Measurements from ENCODE around the gene CLEC2B. TPM values are rescaled to one million over a fixed set of nuclear protein-coding genes. Genes with fewer than 3 reads are reported as not detected.
"Not testable (repeated sequence)": the region's sequence is repeated elsewhere in the genome, so short reads cannot be mapped to it uniquely, and the experiment has no call there.

CLEC2B gene
- polyA plus RNA-seq (2013, experiment 1 of 2; ENCODE audit: insufficient read length): 0.23 TPM
- 0.51 TPM for polyA plus RNA-seq (2013, experiment 2 of 2; ENCODE audit: insufficient read length)

DNA sequence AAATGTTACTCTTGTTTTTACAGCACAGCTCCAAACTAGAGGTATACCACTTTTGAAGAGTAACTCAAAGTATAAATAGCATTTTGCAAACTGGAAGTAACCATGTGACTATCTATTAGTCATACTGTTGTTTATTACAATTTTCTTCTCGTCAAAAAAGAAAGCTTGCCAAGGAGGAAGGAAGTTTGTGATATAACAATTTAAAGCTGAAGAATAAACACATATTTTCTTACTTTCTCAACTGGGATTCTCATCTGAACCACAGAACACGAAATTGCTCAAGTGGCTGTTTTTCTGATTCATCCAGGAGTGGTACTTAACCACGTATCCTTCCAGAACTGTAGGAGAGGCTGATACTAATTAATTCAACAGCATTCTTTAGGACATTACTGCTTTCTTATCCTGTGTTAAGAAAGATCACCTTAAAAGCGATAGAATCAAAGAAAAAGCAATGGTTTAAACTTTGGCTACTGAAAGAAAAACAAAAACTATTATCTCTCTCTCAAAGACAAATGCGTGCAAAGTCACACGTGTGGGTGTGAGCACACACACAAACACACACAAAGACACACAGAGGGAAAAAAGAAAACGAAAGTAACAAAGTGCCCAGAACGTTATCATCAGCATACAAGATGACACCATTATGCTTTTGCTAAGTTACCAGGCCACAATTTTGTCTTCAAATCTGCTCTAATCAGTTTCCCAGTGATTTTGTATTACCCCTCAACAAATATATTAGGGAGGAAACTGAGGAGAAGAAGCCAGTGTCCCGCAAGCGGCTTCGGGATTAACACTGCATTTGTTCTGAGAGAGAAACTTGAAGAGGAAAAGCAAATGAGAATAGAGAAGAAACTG, at the start of gene CLEC2B:
TSS of gene CLEC2B (minus strand) at position 48 of the 855 bp plus-strand sequence.
- DNase-seq: peak; percentile 53

DNA sequence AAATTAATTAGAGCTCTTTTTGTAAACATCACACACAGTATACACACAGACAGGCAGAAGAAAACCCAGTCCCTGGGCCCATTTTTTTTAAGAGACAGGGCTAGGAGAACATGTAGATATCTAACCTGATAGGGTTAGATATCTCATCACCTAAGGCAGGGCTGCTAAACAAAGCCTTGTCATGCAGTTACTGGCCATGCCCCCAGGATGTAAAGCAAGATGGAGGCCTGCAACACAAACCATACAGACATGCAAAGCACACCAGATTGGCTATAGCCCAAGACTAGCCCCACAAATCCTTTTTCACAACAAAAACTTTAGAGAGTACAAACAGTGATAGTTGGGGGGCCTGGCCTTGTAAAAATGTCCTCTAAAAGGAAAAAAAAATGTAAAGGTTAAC, 42.6 kb upstream of the CLEC2B start:
- DNase-seq: no peak

DNA sequence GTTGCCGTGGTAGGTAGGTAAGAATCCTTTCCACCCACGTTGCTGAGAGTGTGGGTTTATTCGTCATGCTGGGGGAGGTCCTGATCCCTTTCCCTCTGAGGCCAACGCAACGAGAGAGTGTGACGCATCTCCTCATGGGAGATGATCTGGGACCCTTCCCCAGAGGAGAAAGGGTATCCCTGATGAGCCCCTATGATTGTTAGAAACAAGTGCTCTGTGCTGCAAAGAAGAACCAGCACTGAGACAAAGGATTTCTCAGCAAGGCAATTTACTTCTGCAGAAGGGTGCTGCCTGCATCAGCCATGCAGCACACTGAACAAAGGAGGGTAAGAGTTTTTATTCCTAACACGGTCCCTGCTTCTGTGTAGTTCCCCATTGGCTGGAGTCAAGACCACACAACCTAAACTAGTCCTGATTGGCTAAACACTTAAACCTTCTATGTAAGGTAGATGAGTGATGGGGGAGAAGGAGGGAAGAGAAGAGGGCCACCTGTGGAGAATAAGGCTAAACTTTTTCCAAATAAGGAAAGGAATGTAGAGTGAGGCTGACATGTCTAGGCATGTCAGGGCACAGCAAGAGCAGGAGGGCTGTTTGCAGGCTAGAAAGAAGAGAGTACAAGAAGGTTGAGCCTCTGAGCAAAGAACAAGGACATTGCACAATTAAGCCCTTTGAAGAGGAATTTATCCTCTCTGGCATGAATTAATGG, 41.7 kb upstream of the CLEC2B start:
- DNase-seq: no peak

DNA sequence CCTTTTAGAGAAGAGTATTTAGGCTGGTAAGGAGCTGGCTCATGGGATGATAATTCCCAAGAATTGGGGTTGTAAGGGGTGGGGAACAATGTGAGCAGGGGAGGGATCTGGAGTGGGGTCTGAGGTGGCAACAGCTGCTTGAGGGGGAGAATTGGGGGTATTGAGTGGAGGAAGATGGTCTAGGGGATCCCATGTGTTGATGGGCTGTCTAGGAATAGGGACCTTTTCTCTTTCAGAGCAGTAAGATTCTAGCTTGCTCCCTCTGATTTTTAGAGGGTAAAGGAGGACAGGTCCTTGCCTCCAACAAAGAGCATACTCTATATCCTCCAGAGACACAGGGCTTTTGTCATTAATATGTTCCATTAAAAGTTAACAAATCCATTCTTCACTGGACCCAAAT, 40.6 kb upstream of the CLEC2B start:
- no peak for DNase-seq

DNA sequence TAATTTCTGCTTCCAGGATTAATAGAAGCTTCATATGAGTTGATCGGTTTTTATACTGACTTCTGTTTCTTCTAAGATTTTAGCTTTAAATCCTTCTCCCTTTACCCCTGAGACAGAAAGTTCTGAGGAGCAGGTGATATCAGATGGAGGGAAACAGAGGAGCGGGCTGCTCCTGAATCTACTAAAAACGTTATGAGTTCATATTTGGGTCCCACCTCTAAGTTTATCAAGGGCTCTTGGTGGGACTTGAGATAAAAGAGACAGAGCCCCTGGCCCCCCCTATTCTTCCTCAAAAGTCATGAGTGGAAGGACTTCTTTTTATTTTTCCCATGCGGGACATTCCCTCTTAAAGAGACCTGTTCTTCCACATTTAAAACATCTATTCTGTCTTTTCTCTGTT, 39.2 kb upstream of the CLEC2B start:
- DNase-seq: no peak

DNA sequence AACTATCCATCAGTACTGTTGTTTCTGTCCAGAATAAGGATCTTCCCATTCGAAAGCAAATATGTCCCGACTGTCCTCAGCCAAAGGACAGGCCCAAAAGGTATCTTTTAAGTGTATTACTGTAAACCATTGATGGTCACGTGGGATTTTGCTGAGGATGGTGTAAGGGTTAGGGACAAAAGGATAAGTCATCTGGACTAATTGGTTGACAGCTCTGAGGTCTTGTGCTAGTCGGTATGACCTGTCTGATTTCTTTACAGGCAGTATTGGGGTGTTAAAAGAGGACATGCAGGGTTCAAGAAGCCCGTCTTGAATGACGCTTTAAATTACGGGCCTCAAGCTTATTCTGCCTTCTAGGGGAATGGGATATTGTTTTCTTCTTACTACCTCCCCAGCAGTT, 38.6 kb upstream of the CLEC2B start:
- DNase-seq: no peak

DNA sequence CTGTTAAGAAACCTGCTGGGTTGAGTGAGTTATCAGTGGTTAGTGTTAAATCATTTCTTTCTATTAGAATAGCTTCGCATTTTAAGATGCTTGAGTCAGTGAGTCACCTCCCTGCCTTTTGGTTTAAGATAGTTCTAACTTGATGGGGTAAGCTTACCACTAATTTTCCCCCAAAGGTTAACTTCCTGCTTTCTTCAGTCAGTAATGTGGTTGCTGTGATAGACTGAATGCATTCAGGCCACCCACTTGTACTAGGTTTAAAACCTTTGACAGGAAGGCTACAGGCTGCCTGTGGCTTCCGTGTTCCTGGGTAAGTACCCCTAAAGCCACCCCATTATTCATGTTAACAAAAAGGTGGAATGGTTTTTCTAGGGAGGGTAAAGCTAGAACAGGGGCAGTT, 37.7 kb upstream of the CLEC2B start:
- DNase-seq: no peak

DNA sequence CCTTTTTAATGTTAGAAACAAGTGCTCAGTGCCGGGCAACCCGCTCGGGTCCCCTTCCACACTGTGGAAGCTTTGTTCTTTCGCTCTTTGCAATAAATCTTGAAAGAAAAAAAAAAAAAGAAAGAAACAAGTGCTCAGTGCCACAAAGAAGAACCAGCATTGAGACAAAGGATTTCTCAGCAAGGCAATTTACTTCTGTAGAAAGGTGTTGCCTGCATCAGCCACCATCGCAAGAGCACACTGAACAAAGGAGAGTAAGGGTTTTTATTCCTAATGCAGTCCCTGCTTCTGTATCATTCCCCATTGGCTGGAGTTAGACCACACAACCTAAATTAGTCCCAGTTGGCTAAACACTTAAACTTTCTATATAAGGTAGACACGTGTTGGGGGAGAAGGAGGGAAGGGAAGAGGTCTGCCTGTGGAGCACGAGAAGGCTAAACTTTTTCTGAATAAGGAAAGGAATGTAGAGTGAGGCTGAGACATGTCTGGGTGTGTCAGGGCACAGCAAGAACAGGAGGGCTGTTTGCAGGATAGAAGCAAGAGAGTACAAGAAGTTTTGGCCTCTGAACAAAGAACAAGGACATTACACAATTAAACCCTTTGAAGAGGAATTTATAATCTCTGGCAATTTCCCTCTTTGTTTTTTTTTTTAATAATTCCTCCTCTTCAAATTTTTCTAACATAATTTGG, 33.5 kb upstream of the CLEC2B start:
- no peak for DNase-seq

DNA sequence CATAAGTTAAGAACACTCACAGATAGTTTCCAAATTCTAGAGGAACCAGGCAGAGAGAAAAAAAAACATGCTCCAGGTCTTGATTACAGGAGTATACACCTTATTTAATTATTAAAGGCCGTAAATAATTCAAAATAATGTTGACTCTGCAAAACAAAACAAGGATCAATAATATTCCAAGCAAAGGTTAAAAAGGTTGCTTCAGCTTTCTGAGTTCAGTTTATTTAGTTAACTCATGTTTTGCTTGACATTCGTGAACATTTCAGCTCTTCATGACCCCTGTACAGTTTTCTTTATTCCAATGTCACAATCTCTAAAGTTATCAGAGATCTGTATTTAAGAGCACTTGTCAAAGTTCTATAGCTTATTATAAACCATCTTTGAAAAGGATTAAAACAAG, 31.8 kb upstream of the CLEC2B start:
- DNase-seq: no peak

DNA sequence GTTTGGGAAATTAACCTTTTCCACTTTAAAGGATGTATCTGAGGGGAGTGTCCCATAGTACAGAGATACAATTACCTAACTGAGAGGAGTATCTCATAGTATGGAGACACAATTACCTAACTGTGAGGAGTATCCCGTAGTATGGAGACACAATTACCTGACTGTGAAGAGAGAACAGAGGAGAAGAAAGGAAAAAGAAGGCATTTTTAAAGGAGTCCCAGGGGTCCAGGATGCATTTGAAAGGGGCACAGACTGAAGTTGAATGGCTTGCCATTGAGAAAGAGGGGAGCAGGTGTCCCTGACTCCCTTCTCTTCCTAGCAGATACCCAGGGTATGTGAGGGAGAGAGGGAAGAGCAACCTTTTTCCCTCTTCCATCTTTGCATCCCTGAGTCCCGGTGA, 30.1 kb upstream of the CLEC2B start:
- DNase-seq: no peak

DNA sequence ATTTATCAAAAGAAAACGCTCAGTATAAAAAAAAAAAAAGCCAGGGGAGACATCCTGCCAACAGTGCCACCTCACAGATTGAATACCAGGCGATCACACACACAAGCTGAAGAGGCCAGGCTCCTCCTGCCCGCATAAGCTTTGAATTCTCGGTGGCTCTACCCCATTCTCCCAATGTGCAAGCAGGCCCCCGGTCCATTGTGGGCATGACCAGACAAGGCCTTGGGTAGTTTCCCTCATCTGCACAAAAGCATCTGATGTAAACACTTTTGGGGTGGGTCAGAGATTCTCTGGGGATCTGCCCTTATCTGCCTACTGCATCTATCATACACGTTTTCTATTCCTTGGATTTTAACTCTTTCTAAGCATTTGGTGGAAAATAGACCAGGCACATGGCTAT, 28.4 kb upstream of the CLEC2B start:
- DNase-seq: no peak

DNA sequence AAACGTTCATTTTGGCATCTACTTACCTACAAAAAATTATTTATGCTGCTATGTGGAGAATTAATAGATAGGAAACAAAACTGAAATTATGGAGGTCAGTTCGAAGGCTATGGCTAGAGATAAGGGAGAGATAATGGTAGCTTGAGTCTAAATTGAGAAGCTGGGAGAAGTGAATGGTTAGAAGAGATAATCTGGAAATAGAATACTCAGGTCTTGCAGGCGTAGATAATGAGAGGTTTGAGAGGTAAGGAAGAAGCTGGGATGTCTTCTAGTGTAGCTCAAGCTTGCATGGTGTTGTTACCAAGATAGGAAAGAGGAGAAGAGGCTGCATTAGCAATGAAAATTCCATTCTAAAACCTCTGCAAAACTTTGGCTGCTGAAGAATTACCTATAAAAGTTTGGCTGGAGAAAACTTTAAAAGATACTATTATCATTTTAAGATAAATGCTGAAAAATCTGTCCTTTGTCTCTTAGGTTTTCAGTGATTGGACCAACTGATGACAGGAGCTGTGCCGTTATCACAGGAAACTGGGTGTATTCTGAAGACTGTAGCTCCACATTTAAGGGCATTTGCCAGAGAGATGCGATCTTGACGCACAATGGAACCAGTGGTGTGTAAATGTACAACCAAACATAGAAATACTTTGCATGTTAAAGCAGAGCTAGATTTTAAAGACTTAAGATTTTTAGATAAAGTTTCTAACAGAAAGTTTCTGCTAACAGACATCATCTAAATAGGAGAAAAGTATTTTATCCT, 26.2 kb upstream of the CLEC2B start:
- no peak for DNase-seq

DNA sequence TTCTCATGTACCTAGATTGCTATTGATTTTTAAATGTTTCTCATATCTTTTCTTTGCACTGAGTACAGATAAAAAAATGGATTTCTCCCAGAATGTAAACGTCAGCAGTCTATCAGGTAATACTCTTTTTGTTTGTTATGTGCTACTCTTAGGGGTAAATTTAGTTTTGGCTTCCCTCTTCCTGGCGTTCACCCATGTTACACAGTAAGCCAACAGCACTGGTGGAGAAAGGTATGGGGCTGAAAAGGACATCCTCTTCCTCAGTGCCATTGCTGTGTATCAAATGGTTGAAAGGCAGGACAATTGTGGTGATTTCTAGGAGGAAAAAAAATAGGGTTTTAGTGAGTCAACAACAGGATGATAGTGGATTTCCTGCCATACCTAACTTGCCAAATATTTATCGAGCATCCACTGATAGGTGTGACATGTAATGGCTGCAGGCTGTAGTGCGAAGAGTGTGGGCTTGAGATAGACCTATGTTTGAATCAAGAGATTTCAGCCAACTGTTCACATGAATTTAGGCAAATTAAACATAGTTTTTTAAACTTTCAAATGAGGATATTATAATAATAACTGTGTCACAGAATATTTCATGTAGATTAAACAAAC, 19.6 kb upstream of the CLEC2B start:
- no peak for DNase-seq

DNA sequence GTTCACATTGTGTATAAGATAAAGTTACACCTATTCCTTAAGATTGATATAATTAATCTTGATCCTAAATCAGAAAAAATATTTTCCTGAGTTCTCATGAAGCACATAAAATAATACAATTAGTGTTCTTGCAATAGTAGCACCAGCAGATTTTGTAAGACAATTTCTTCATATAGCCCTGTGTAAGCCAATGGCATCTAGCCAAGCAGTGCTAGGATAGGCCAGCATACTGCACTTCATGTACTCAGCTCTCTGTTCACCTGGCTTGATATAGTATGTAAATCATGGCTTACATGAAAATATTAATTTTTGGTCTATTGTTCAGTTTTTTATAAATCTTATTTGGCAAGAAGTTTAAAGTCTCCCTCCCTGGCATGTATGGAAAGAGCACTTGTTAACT, 14.0 kb upstream of the CLEC2B start:
- no peak for DNase-seq

DNA sequence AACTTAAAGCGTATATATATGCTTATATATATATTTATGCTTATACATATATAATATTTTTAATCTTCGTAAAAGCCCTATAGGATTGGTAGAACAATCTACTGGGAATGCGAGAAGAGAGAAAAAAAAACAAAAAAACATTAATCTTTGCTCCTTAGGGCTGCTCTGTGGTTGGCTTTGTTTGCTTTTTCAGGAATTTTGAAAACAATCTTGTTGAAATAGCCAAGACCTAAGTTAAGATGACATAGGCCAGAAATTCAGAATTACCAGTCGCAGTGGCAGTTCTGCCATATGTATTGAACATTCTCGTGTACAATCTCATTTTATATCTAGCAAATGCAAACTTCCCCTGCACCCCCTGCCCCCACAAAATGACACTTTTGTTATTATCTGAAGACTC, 12.8 kb upstream of the CLEC2B start:
- DNase-seq: no peak

DNA sequence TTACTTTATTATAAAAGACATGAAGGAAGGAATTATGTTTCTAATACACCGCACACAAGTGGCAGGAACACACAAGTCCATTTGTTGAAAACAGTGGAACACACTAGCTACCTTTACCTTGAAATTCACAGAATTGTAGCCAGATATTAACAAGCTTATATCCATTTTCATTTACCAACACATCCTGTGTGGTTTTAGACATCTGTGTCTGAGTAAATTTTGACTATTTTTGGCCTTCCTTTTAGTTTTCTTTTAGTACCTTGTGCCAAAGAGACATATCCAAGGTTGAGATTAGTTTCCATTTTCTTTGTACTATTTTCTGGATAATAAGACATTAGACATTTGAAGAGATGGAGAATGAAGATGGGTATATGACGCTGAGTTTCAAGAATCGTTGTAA, 12.1 kb upstream of the CLEC2B start, which contains the start of gene KLRF2:
TSS of gene KLRF2 (plus strand) at position 244 of the 400 bp plus-strand sequence. CDS start at position 351, 107 bp downstream.
- no peak for DNase-seq

DNA sequence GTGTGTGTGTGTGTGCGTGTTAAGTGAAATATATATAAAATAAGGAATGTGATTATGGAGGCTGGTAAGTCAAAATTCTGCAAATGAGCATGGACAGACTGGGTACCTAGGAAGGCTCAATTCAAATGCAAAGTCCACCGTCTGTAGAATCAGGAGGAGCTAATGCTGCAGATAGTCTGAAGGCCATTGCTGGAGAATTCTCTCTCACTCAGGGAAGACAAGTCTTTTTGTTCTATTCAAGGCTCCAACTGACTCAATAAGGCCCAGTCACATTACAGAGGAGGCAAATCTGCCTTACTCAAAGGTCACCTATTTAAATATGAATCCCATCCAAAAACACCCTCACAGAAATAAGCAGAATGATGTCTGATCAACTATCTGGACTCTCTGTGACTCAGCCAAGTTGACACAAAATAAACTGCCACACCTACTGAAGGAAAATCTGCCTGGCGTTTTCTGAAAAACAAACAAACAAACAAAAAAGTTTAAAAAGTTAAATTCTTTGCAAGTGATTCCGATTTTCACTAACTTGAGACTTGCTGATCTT, 11.5 kb upstream of the CLEC2B start:
- DNase-seq: no peak

DNA sequence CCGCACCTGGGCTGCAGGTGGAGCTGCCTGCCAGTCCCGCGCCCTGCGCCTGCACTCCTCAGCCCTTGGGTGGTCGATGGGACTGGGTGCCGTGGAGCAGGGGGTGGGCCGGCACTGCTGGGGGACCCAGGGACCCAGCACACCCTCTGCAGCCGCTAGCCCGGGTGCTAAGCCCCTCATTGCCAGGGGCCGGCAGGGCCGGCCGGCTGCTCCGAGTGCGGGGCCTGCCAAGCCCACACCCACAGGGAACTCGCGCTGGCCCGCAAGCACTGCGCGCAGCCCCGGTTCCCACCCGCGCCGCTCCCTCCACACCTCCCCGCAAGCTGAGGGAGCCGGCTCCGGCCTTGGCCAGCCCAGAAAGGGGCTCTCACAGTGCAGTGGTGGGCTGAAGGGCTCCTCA, 7.0 kb upstream of the CLEC2B start:
- not testable (repeated sequence) for DNase-seq

DNA sequence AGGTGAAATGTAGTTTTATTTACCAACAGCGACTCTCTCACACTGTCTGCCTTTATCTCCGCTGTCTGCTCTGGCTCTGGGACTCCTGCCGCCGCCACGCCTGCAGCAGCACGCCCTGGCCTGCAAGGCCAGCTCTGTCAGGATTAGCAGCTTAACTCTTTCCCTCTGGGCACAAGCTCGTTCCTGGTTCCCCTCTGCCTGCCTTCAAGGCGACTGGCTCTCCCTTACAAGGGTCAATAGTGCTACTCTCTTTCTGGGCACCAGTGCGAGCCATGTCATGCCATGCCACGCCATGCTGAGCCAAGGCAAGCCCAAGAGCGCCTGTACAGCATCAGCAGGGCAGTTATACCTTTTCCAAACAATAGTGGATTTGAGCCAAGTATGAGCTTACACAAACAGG, 3.6 kb upstream of the CLEC2B start:
- DNase-seq: no peak

DNA sequence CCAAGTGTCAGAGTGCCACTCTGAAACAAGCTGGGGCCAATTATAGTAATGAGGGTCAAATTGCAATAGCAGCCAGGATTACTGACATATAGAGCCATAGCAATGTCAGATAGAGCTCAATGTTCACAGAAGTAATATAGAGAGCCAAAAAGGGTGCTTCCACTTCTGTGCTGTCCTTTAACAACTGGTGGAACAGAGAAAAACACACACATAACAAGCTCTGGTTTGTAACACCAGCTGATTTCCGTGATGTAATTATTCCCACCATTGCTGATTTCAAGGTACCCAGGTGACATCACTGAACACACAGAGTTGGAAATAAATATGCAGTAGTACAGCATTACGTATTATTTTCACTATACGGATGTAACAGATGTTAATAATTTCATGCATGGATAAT, 3.0 kb upstream of the CLEC2B start:
- no peak for DNase-seq

DNA sequence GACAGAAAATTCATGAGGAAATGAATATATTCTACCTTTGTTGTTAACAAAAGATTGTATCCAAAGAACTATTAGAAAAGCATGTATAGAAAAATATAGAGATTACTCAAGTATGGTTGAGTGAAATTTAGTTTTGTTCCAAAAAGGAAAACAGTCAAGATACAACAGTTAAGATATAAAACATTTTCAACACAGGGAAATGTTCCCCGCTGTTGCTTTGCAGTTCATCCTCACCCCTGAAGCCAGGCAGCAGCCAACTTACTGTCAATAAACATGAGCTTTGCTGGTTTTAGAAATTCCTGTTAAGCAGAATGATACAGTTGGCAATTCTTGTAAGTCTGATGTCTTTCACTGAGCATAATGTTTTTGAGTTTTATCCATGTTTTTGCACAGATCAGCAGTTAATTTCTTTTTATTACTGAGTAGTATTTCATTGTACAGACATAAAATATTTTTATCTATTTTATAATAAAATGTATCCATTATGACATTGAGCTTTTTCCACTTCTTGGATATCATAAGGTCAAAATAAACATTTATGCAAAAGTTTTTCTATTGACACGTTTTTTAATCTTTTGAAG, 1.2 kb upstream of the CLEC2B start:
- DNase-seq: peak; percentile 15

Data from fibroblast of skin of scalp (primary cell).